HG03175 (cell line): ENCODE data around the gene TTLL13.
"Not testable (repeated sequence)": the region's sequence is repeated elsewhere in the genome, so short reads cannot be mapped to it uniquely, and the experiment has no call there.

Experiments
- ATAC-seq: cut with Tn5 transposase; IDR thresholded peaks from one replicate; pipeline ENCODE4 v1.9.1; 2021; ENCODE audit warnings: mild to moderate bottlenecking, moderate library complexity; ENCODE audit not compliant: unreplicated experiment

Gene TTLL13

DNA sequence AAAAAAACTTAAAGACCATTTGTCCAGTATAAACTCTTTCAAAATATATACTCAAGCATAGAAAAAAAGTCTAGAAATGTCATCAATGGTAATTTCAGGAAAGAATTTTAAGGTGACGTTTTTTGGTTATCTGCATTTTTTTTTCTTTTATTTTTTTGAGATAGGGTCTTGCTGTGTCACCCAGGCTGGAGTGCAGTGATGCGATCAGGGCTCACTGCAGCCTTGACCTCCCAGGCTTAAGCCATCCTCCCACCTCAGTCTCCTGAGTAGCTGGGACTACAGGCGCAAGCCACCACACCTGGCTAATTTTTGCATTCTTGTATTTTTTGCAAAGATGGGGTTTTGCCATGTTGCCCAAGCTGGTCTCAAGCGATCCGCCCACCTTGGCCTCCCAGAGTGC, 31.4 kb downstream of the TTLL13 start:
- ATAC-seq: not testable (repeated sequence)

DNA sequence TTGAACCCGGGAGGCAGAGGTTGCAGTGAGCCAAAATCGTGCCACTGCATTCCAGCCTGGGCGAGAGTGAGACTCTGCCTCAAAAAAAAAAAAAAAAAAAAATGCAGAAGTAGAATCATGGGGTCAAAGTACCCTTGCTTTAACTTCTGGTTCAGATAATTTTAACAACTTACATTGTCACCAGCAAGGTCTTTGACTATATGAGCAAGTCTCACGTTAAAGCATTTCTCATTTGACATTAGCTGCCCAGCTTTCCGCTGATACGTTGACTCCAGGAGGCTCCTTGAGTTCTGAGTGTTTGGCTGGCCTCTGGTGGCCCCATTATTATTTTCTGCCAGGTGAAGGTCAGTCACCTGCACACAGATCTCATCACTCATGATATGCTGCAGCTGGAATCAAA, 32.3 kb downstream of the TTLL13 start:
- not testable (repeated sequence) for ATAC-seq

DNA sequence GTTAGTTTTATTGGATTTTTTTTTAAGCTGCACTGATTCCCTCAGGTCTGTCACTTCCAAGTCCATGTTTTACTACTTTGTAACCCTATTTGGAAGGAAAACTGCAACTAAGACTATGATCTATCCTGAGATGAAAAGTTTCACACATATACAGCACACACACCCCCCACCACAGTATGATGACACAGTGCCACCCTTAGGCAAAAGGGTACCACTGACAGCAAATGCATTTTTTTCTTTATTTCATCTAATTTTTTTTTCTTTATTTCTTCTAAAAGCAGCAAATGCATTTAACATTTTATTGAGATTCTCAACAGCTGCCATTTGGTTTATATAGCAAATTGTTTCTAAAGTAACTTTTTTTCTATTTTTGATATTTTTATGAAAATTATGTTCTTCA, 37.3 kb downstream of the TTLL13 start:
- no peak for ATAC-seq

DNA sequence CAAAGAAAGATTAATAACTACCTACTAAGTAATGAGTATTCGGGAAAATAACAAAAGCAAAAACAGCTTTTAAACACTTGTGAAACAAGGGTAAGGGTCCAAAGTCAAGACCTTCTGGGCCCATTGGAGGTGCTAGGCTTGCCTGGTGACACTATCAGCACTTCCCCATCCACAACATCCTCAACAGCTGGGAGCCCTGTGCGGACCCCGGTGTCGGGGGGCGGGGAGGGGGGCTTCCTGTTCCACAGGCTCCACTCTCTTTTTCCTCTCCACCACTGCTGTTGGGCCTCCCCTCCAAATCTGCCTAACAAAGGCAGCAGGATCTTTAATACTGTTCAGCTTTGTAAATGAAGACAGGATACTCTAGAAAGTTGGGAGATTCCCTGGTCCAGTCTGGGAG, 37.7 kb downstream of the TTLL13 start:
- ATAC-seq: no peak

DNA sequence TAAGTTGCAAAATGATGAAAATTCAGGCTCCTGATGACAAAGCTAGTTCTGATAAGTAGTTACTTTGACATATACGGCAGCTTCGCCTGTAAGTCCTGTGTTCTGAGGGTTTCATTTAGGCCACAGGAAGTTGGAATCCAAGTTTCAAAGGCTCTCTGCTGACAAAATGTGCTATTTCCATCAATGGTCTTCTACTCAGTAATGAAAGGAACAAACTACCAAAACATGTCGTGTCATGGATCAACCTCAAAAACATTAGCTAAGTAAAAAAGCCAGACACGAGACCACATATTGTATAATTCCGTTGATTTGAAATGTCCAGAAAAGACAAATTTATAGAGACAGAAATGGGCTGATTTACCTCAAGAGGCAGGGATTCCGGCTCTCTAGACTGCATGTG, 38.6 kb downstream of the TTLL13 start:
- ATAC-seq: no peak

DNA sequence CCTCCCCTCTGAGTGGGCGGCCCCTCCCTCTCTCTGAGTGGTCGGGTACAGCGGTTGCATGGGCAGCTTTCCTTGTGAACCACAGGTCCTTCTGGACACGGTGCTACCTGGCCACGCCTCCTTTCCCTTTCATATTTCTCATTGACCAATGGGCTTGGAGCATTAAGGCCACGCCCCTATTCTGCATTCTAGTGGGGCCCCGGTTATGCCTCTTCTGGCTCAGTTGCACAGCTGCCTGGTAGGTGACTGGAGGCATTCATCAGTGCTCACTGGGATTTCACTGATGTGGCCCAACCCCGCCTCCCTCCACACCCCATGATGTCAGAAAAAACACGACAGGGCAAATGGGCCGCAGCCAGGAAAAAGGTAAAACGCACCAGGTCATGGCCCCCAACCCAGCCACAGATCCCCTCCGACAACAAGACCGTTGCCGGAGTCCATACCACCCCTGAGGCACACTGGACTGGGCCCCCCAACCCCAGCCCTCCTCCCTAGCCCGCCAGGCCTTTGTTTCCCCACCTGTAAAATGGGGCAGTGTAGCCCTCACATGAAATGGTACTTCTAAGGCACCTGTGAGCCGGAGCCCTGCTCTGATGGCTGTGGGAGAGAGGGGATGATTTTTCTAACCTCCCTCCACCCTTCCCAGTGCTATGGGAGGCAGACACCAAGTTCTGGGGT, 42.5 kb downstream of the TTLL13 start:
- no peak for ATAC-seq

DNA sequence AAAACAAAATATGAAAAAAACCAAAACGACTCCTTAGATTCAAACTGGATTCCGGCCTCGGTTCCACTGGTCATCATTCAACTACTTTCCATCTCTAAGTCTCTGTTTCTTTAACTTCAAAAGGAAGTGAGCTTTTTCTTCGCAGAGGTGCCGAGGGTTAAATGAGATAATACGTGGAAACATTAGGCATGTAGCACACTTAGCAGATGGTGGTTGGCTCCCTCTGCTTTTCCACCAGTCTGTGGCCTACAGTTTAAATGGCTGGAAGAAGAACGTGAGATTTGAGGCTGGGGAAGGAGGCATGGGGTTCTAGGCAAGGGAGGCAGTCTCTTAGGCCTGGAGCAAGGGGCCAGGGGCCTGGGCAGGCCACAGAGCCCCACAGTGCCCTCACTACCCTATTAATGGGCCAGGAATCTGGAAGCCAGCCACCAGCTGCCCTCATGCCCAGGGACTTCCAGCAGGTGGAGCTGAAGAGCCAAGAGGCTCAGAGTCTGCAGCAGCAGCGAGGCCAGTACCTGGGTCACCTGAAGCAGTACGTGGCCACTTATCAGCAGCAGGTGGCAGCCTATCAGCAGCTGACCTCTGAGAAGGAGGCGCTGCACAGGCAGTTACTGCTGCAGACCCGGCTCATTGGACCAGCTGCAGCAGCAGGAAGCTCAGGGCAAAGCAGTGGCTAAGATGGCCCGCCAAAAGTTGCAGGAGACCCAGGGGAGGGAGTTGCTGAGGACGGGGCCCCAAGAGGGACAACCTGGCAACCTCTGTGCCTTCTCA, 43.9 kb downstream of the TTLL13 start:
- not testable (repeated sequence) for ATAC-seq

DNA sequence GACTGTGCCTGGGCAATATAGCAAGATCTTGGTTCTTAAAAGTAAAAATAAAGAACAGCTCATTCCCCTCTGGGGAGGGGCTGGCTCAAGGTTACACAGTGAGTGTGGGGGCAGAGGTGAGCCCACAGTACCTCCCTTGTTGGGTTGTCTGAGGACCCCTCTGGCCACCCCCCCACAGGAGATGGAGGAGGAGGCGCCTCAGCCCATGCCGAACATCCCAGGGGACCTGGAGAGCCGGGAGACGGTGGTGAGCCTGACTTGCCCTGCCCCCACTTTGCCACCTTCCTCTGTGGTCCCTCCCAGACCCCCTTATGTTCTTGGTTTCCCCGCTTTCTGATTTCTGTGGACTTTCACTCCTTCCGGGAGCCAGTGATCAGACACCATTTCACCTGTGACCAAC, 44.8 kb downstream of the TTLL13 start:
- no peak for ATAC-seq

DNA sequence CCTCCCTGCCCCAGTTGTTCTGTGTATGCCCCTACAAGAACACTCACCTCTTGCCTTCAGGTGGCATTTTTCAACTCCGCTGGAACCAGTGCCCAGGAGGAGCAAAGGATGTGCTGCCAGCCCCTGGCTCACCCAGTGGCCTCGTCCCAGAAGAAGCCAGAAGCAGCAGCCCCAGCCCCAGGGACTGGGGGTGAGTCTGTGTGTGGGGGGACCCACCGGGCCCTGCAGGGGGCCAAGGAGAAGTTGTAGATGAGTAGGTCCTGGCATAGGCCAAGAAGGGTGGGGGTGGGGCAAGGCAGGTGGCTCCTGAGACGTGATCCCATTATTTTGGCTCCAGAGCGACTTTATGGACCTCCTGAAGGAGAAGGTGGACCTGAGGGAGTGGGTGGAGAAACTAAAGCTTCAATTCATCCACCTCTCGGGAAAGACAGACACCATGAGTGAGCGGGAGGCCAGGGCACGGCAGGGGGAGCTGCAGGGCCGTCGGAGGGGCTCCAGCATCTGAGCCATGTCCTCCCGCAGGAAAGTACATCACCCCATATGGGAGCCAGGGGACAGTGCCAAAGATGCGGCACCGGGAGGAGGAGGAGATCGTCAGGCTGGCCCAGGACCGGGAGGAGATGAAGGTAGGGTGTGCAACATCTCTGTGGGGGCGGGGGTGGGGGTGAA, 45.4 kb downstream of the TTLL13 start:
- ATAC-seq: no peak

DNA sequence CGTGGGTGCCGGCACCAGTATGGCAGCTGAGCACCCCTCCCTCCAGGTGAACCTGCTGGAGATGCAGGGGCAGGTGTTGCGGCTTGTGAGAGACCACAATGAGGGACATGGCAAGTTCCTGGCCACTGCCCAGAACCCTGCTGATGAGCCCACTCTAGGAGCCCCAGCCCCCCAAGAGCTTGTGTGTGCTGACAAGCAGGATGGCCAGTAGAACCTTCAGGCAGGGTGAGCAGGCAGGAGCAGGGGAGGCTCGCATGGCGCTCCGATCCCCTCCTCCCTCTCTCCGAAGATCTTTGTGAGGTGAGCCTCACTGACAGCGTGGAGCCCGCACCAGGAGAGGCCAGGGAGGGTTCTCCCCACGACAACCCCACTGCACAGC, 45.9 kb downstream of the TTLL13 start:
- no peak for ATAC-seq

DNA sequence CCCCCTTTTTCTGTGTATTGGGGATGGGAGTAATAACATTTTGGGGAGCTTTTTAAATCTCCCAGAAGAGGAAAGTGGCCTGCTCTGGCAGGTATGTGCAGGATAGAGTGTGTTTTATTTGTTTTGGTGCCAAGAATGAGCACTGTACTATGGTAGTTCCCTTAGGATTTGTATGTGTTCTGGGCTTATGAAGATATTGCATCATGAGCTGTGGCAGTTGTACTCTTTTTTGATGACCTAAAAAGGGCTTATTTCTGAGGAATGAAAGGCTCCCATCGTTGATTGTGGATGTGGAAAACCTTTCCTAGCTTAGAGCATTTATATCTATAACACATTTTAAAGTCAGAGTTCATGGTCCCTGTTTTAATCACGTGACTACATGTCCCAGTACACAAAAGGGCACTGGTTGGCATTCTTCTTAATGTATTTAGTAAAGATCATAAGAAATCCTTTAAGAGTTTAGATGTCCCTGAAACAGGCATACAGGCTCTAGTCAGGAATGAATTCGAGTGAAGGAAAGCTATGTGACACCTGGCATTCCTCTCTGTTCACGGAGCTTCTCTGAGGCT, 47.0 kb downstream of the TTLL13 start:
- not testable (repeated sequence) for ATAC-seq

DNA sequence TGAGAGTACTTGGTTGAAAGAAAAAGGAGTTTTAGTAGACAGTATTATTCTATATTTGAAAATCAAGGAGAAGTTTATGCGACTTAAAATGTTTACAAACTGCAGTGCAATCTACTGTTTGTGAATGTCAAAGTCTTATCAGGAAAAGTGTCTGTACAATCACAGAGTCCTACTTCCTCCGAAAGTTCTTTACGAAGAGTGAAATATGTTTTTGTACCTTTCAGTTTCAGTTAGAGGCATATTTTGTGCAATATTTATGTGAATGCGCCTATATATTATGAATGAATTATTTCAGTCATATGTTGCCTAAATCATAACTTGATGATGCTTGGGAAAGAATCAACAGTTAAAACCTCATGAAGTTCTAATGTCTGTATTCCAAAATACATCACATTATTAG, 47.7 kb downstream of the TTLL13 start:
- ATAC-seq: no peak

DNA sequence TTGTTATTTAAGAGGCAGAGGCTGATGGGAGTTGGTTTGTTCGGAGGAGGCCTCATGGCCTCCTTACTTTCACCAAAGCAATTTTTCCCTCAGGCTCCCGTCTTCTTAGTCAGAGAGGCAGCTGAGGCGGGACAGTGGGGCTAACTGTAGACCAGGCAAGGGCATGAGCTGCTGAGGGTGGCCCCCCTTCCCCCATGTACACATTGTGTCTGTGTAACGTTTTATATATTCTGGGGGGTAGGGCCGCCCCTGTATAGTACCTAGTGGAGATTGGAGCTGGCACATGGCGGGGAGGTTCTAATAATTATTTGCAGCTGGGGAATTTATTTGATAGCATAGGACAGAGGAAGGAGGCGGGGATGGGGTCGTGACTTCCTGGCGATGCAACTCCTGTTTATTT, 51.2 kb downstream of the TTLL13 start:
- ATAC-seq: no peak

DNA sequence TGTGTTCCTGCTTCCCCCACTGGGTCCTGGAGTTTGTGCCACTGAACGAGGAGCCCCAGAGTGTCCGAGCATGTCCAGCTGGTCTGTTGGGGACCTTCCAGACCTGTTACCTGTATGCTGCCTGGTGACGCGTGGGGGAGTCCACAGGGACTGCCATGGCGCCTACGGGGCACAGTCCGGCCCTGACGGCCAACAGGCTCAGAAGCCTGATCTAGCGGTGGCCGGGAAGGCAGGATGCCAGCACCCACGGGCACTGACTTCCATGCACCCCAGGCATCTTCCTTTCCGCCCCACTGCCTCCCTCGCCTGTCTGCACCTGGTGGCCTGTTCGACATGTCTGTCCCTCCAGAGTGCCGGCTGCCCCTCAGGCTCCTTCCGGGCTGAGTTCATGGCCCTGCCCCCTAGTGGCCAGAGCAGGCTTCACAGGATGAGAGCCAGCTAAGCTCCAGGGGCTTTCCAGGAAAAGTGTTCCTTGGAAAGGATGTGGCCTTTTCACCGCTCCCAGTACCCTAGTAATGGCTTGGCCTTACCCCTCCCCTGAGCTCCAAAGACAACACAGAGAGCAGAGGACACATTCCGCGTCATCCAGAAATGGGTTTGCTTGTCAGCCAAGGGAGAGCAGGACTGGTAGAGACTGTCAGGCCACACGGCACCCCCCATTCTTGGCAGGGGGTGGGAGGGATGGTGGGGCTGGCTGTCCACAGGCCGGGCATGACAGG, 51.8 kb downstream of the TTLL13 start:
- ATAC-seq: no peak

DNA sequence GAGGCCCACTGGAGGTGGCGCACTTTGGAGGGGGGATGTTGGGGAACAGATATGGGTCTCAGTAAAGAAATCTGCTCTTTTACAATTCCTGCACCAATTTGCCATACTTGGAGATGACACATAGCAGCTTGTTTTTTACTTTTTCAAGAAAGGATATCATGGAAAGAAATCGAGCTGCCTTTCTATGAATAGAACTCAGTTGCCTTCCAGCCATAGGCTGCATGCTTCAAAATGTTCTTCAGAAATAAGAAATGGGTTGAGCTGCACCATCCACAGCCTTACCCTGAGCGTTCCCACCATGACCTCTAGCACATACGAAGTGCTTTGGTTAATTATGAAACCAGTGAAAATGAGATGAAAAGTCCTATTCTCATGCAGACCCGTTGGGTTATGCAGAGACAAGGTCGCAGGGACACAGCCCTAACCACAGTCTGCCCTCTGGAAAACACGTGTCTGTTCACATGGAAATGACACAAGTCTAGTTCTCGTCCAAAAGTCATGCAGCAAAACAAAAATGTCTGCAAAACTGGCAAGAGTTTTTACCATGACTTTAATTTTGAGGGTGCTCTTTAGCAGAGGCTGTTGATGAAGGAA, 52.4 kb downstream of the TTLL13 start:
- no peak for ATAC-seq

DNA sequence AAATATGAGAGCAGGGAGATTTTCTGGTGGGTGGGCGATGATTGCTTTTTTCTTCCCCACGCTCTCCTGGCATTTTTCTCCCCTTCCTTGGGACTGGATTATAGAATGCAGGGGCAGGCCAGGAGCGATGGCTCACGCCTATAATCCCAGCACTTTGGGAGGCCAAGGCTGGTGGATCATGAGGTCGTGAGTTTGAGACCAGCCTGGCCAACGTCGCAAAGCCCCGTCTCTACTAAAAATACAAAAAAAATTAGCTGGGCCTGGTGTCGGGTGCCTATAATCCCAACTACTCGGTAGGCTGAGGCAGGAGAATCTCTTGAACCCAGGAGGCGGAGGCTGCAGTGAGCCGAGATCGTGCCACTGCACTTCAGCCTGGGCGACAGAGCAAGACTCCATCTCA, 56.0 kb downstream of the TTLL13 start:
- ATAC-seq: not testable (repeated sequence)

DNA sequence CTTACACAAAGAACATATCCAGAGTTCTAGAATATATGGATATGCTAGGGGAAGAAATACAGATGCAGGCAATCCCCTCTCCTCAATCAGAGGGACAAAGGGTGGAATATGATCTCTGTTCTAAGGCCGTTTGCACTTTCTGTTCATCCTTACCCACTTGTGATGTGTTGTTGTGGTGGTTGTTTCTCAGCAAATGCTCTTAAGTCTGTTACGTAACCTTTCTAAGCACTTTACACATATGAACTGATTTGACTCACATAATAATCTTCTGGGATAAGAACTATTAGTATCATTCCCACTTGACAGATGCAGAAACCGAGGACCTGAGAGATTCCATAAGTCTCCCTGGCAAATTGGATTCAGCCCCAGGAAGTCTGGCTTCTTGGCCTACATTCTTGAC, 56.6 kb downstream of the TTLL13 start:
- no peak for ATAC-seq

DNA sequence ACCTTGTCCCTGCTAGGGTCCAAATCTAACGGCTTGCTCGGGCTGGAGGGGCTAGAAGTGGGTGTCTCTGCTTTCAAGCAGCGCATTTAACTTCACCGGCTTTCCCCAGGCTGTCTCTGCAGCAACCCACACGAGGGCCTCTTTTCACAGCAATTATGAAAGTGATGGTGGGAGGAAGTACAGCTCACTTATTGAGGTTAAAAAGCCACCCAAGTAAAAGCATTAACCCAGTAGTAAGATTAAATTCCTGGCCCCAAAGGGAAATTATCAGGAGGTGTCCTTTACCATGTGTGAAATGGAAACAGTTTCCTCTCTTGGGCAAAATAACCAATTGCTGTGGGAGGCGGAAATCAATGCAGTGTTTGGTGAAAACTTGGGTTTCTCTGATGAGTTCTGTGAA, 57.2 kb downstream of the TTLL13 start:
- ATAC-seq: peak; percentile 71

DNA sequence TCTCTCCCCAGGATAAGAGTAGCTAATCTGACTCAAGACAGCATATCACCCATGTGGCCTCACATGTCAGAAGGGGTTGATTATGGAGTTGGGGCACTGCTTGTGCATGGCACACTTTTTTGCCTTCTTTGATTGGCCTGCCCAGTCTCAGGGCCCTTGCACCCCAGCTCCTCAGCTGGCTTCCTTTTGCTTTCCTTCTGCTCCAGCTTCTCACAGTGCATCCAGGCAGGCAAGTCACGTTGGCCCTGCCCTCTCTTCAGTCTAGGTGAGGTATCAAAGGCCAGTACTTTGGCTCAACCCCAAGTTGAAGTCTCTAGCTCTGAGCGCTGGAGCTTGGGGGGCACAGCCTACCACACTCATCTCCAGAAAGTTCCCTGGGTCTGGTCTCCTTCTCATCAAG, 58.3 kb downstream of the TTLL13 start:
- no peak for ATAC-seq

DNA sequence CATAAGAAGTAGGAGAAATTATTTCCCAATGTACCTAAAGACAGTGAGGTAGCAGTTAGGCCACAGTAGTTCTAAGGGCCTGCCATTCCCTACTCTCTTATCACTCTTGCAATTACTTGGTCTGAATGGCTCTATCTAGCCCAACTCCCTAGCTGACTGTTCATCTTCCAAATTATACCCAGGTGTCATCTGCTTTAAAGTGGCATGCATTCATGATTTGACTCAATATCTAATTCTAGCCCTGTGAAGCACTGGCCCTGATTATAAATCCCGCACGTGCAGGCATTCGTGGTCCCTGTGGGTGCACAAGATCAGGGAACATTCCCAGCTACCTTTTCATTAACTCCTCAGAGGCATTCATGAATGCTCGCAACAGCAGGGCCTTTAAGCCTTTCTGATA, 59.7 kb downstream of the TTLL13 start:
- ATAC-seq: no peak
